CD14-positive monocyte (primary cell): ENCODE data around the gene FGGY. TPM values are rescaled to one million over a fixed set of nuclear protein-coding genes. Genes with fewer than 3 reads are reported as not detected.
"Not testable (repeated sequence)": the region's sequence is repeated elsewhere in the genome, so short reads cannot be mapped to it uniquely, and the experiment has no call there.

Source experiments
- DNase-seq, 3 donors: peaks; one replicate each; pipeline ENCODE4 v3.0.0-alpha.2; 2011 to 2022
- H2AFZ ChIP-seq: 2 replicates; pipeline ENCODE4 v1.6.0; 2012; ENCODE audit warnings: mild to moderate bottlenecking, low read depth, low read length, inconsistent platforms; ENCODE audit not compliant: insufficient read depth, poor library complexity, severe bottlenecking
- H3K27ac ChIP-seq, 2 donors: 1 replicate in 1 of 2; 2 replicates in 1 of 2; pipeline ENCODE4 v1.5.1; 2012 to 2013; ENCODE audit warnings: low read length in 2 of 2, control low read depth in 1 of 2, inconsistent platforms in 1 of 2, low read depth in 1 of 2, mild to moderate bottlenecking in 1 of 2
- H3K27me3 ChIP-seq, 2 donors: one replicate each; pipeline versions ENCODE4 v1.6.0 to v1.6.1; 2011 to 2013; ENCODE audit warnings: low read length in 2 of 2; ENCODE audit not compliant: control insufficient read depth in 2 of 2, insufficient read depth in 2 of 2
- H3K36me3 ChIP-seq, 2 donors: replicated peaks in 1 of 2; 1 replicate in 1 of 2; 2 replicates in 1 of 2; pipeline versions ENCODE4 v1.5.1 to v1.6.1; 2012 to 2013; ENCODE audit warnings: low read length in 2 of 2, control low read depth in 1 of 2, inconsistent platforms in 1 of 2, mild to moderate bottlenecking in 1 of 2; ENCODE audit not compliant: insufficient read depth in 2 of 2, control insufficient read depth in 1 of 2
- H3K4me1 ChIP-seq, 2 donors: 1 replicate in 1 of 2; 2 replicates in 1 of 2; pipeline versions ENCODE4 v1.5.1 to v1.6.1; 2012 to 2013; ENCODE audit warnings: low read length in 2 of 2, control low read depth in 1 of 2, inconsistent platforms in 1 of 2, mild to moderate bottlenecking in 1 of 2, moderate library complexity in 1 of 2; ENCODE audit not compliant: insufficient read depth in 2 of 2, control insufficient read depth in 1 of 2
- H3K4me2 ChIP-seq: replicated peaks from 2 replicates; pipeline ENCODE3; 2012; ENCODE audit warnings: low read length, moderate library complexity, mild to moderate bottlenecking; ENCODE audit not compliant: poor library complexity, severe bottlenecking; ENCODE audit errors: extremely low read depth
- H3K4me3 ChIP-seq, 3 experiments: fragments of 200-600 bp in 1 of 3; sonication (generic) in 1 of 3; replicated peaks in 1 of 3; 1 replicate in 2 of 3; 2 replicates in 1 of 3; pipeline ENCODE4 v1.5.1; 2011 to 2013; ENCODE audit warnings: low read length in 3 of 3, mild to moderate bottlenecking in 3 of 3, control low read depth in 2 of 3, low read depth in 2 of 3, inconsistent platforms in 1 of 3, moderate library complexity in 1 of 3
- H3K79me2 ChIP-seq: 2 replicates; pipeline ENCODE4 v1.6.0; 2012; ENCODE audit warnings: mild to moderate bottlenecking, control low read depth, inconsistent platforms, low read length, moderate library complexity; ENCODE audit not compliant: insufficient read depth
- H3K9ac ChIP-seq: 2 replicates; pipeline ENCODE4 v1.6.0; 2017; ENCODE audit warnings: low read length, mild to moderate bottlenecking; ENCODE audit not compliant: insufficient read depth, poor library complexity, severe bottlenecking
- H3K9me3 ChIP-seq, 2 donors: replicated peaks in 1 of 2; 1 replicate in 1 of 2; 2 replicates in 1 of 2; pipeline versions ENCODE4 v1.5.1 to v1.6.1; 2012 to 2013; ENCODE audit warnings: low read length in 2 of 2, control low read depth in 1 of 2; ENCODE audit not compliant: control insufficient read depth in 1 of 2, insufficient read depth in 1 of 2
- H4K20me1 ChIP-seq: 2 replicates; pipeline ENCODE4 v1.6.0; 2012; ENCODE audit warnings: mild to moderate bottlenecking, low read length, control low read depth, moderate library complexity; ENCODE audit not compliant: insufficient read depth
- H3K27ac Mint-ChIP-seq, 7 donors: one replicate each; pipeline ENCODE4 v1.8.0; 2020; ENCODE audit warnings: mild to moderate bottlenecking in 7 of 7, mixed read lengths in 7 of 7, moderate library complexity in 6 of 7, inconsistent platforms in 2 of 7
- H3K27me3 Mint-ChIP-seq, 3 donors: one replicate each; pipeline ENCODE4 v1.8.0; 2021 to 2022; ENCODE audit warnings: low read depth in 3 of 3, mild to moderate bottlenecking in 3 of 3, mixed read lengths in 3 of 3, moderate library complexity in 3 of 3, inconsistent platforms in 1 of 3
- H3K36me3 Mint-ChIP-seq, 2 donors: one replicate each; pipeline ENCODE4 v1.8.0; 2020; ENCODE audit warnings: mixed read lengths in 2 of 2, inconsistent platforms in 1 of 2, mild to moderate bottlenecking in 1 of 2
- H3K4me1 Mint-ChIP-seq: one replicate; pipeline ENCODE4 v1.8.0; 2020; ENCODE audit warnings: mild to moderate bottlenecking, mixed read lengths
- H3K4me3 Mint-ChIP-seq, 2 donors: one replicate each; pipeline ENCODE4 v1.8.0; 2020; ENCODE audit warnings: mild to moderate bottlenecking in 2 of 2, mixed read lengths in 2 of 2, moderate library complexity in 1 of 2
- H3K9me3 Mint-ChIP-seq, 7 donors: one replicate each; pipeline ENCODE4 v1.8.0; 2020 to 2022; ENCODE audit warnings: mixed read lengths in 7 of 7, mild to moderate bottlenecking in 6 of 7, moderate library complexity in 6 of 7, inconsistent platforms in 2 of 7
- WGBS: methylation state at CpG from one replicate; pipeline ENCODE4 v1.1.5; 2013; ENCODE audit warnings: missing lambda C conversion rate; ENCODE audit not compliant: insufficient coverage; 5-methylcytosine and 5-hydroxymethylcytosine counted together
- intact Hi-C, 2 donors: fragments of 100-400 bp; cut with micrococcal nuclease; formaldehyde crosslinking; loops; one replicate each; pipeline versions ENCODE4 v1.15.0 to v1.15.1; 2023
- polyA plus RNA-seq, 3 donors: library from polyadenylated mRNA; depleted of rRNA in 1 of 3; unstranded in 2 of 3; stranded (reverse) in 1 of 3; fragments of 300-500 nt in 2 of 3; fragments of >200 nt in 1 of 3; fragmentation: Illumina TruSeq in 2 of 3; gene quantifications; 1 replicate in 2 of 3; 2 replicates in 1 of 3; pipeline ENCODE4 v1.2.3, GENCODE V29; 2012 to 2021
- TF ChIP-seq, protein P1 (sequence below): fragments of 200-600 bp; IDR thresholded peaks from one replicate; pipeline ENCODE4 v1.8.0; 2022; ENCODE audit warnings: antibody characterized with exemption, mild to moderate bottlenecking

FGGY gene
- polyA plus RNA-seq, 3 donors, result 2.3 to 4.3 (median 2.9) TPM

GRCh38 chr1:59298710-59299346, 1.9 kb downstream of the FGGY start:
- TF ChIP-seq, protein P1, sequence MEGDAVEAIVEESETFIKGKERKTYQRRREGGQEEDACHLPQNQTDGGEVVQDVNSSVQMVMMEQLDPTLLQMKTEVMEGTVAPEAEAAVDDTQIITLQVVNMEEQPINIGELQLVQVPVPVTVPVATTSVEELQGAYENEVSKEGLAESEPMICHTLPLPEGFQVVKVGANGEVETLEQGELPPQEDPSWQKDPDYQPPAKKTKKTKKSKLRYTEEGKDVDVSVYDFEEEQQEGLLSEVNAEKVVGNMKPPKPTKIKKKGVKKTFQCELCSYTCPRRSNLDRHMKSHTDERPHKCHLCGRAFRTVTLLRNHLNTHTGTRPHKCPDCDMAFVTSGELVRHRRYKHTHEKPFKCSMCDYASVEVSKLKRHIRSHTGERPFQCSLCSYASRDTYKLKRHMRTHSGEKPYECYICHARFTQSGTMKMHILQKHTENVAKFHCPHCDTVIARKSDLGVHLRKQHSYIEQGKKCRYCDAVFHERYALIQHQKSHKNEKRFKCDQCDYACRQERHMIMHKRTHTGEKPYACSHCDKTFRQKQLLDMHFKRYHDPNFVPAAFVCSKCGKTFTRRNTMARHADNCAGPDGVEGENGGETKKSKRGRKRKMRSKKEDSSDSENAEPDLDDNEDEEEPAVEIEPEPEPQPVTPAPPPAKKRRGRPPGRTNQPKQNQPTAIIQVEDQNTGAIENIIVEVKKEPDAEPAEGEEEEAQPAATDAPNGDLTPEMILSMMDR, result no peak
- peaks cover 23% of the 10 kb centered on the region for H3K4me1 Mint-ChIP-seq
- DNase-seq, result no peak
- H3K9me3 ChIP-seq, result no peaks in the 10 kb centered on the region
- H4K20me1 ChIP-seq, result no peaks in the 10 kb centered on the region
- no peaks in the 10 kb centered on the region for H3K27me3 ChIP-seq
- intact Hi-C loops, result loop anchor here (5.0 to 10.0 kb wide), 5 partner anchors 154 to 517 kb away; partner anchors contain the start of gene JUN (in 1 of the 2)
- no peak overlapping the region for H3K4me2 ChIP-seq
- H3K79me2 ChIP-seq, result peaks cover 5% of the 10 kb centered on the region
- no peak overlapping the region for H2AFZ ChIP-seq
- no peak overlapping the region for H3K27ac ChIP-seq
- H3K36me3 Mint-ChIP-seq, result peaks cover 4 to 7% of the 10 kb centered on the region in 2 donors
- no peak overlapping the region for H3K4me3 ChIP-seq
- peaks cover 0 to 6% (median 4%) of the 10 kb centered on the region in 7 donors for H3K9me3 Mint-ChIP-seq
- peaks cover 22 to 26% of the 10 kb centered on the region in 2 donors for H3K4me1 ChIP-seq
- no peak overlapping the region for H3K27ac Mint-ChIP-seq
- H3K36me3 ChIP-seq, result peaks cover 0 to 5% of the 10 kb centered on the region in 2 donors
- H3K27me3 Mint-ChIP-seq, result peaks cover 0 to 5% (median 0%) of the 10 kb centered on the region in 3 donors
- WGBS, result 100% methylated on average over 4 of the region's 6 CpGs
- no peak overlapping the region for H3K4me3 Mint-ChIP-seq
- H3K9ac ChIP-seq, result no peak overlapping the region

- not testable (repeated sequence) for H3K9me3 Mint-ChIP-seq, H3K79me2 ChIP-seq, H3K36me3 ChIP-seq, H3K27me3 Mint-ChIP-seq, H2AFZ ChIP-seq, H3K4me3 Mint-ChIP-seq, H3K9ac ChIP-seq, H4K20me1 ChIP-seq, H3K27ac ChIP-seq, H3K4me3 ChIP-seq, H3K27me3 ChIP-seq, H3K4me2 ChIP-seq, DNase-seq, H3K9me3 ChIP-seq, H3K27ac Mint-ChIP-seq
- H3K4me1 ChIP-seq, result peaks cover 22 to 24% of the 10 kb centered on the region in 2 donors
- intact Hi-C loops, result loop anchor here (5.0 to 10.0 kb wide), 5 partner anchors 155 to 517 kb away; partner anchors contain the start of gene JUN (in 1 of the 2)
- peaks cover 21% of the 10 kb centered on the region for H3K4me1 Mint-ChIP-seq
- H3K36me3 Mint-ChIP-seq, result peaks cover 4 to 11% of the 10 kb centered on the region in 2 donors
- 96% methylated on average over 9 of the region's 11 CpGs for WGBS
Measured at GRCh38 chr1:59299670-59300069, 2.8 kb downstream of the FGGY start.
